ENCODE results near the gene PTPRT.
"Not testable (repeated sequence)": the region's sequence is repeated elsewhere in the genome, so short reads cannot be mapped to it uniquely, and the experiment has no call there.

Gene PTPRT

GRCh38 chr20:42910808-42911207 lies 278.9 kb downstream of the PTPRT start:
- not testable (repeated sequence) for H3K27me3 ChIP-seq (ENCODE audit: insufficient read depth, low read length); H3K4me3 ChIP-seq (ENCODE audit: low read length); H3K9me3 ChIP-seq (ENCODE audit: insufficient read depth, low read depth, low read length); H3K9ac ChIP-seq (ENCODE audit: low read depth, low read length); H3K4me1 ChIP-seq (ENCODE audit: insufficient read depth, low read length); H3K36me3 ChIP-seq (ENCODE audit: insufficient read depth, low read length); H3K27ac ChIP-seq (ENCODE audit: low read depth, low read length)
- WGBS, result 69% methylated on average over 2 of the region's 2 CpGs

GRCh38 chr20:42907730-42908129 lies 282.0 kb downstream of the PTPRT start:
- Histone ChIP-seq H3K27ac (ENCODE audit: low read depth, low read length) (no peak overlapping the region), H3K4me1 (ENCODE audit: insufficient read depth, low read length) (no peaks in the 10 kb centered on the region), H3K9ac (ENCODE audit: low read depth, low read length) (no peak overlapping the region), H3K4me3 (ENCODE audit: low read length) (no peak overlapping the region), H3K36me3 (ENCODE audit: insufficient read depth, low read length) (no peaks in the 10 kb centered on the region), H3K9me3 (ENCODE audit: insufficient read depth, low read depth, low read length) (no peaks in the 10 kb centered on the region), H3K27me3 (ENCODE audit: insufficient read depth, low read length) (no peaks in the 10 kb centered on the region)
- WGBS, result 88% methylated on average over 3 of the region's 3 CpGs

GRCh38 chr20:42906120-42906519 lies 283.6 kb downstream of the PTPRT start:
- Histone ChIP-seq H3K4me1 (ENCODE audit: insufficient read depth, low read length) (no peaks in the 10 kb centered on the region), H3K9me3 (ENCODE audit: insufficient read depth, low read depth, low read length) (no peaks in the 10 kb centered on the region), H3K27me3 (ENCODE audit: insufficient read depth, low read length) (no peaks in the 10 kb centered on the region), H3K9ac (ENCODE audit: low read depth, low read length) (no peak overlapping the region), H3K27ac (ENCODE audit: low read depth, low read length) (no peak overlapping the region), H3K4me3 (ENCODE audit: low read length) (no peak overlapping the region), H3K36me3 (ENCODE audit: insufficient read depth, low read length) (no peaks in the 10 kb centered on the region)
- 93% methylated on average over 10 of the region's 10 CpGs for WGBS

GRCh38 chr20:42902509-42902908 lies 287.2 kb downstream of the PTPRT start:
- no peak overlapping the region for H3K4me3 ChIP-seq (ENCODE audit: low read length)
- H3K27ac ChIP-seq (ENCODE audit: low read depth, low read length), result no peak overlapping the region
- H3K27me3 ChIP-seq (ENCODE audit: insufficient read depth, low read length), result no peaks in the 10 kb centered on the region
- no peak overlapping the region for H3K9ac ChIP-seq (ENCODE audit: low read depth, low read length)
- WGBS, result 92% methylated on average over 3 of the region's 3 CpGs
- H3K4me1 ChIP-seq (ENCODE audit: insufficient read depth, low read length), result no peaks in the 10 kb centered on the region
- no peaks in the 10 kb centered on the region for H3K36me3 ChIP-seq (ENCODE audit: insufficient read depth, low read length)
- no peaks in the 10 kb centered on the region for H3K9me3 ChIP-seq (ENCODE audit: insufficient read depth, low read depth, low read length)

GRCh38 chr20:42901689-42902440 lies 287.8 kb downstream of the PTPRT start:
- 97% methylated on average over 1 of the region's 2 CpGs for WGBS
- no peak overlapping the region for H3K27ac ChIP-seq (ENCODE audit: low read depth, low read length)
- no peak overlapping the region for H3K9ac ChIP-seq (ENCODE audit: low read depth, low read length)
- no peak overlapping the region for H3K4me3 ChIP-seq (ENCODE audit: low read length)
- no peaks in the 10 kb centered on the region for H3K4me1 ChIP-seq (ENCODE audit: insufficient read depth, low read length)
- H3K27me3 ChIP-seq (ENCODE audit: insufficient read depth, low read length), result no peaks in the 10 kb centered on the region
- H3K36me3 ChIP-seq (ENCODE audit: insufficient read depth, low read length), result no peaks in the 10 kb centered on the region
- H3K9me3 ChIP-seq (ENCODE audit: insufficient read depth, low read depth, low read length), result no peaks in the 10 kb centered on the region

- H3K4me3 ChIP-seq (ENCODE audit: low read length); H3K27me3 ChIP-seq (ENCODE audit: insufficient read depth, low read length); H3K9me3 ChIP-seq (ENCODE audit: insufficient read depth, low read depth, low read length); H3K36me3 ChIP-seq (ENCODE audit: insufficient read depth, low read length); H3K9ac ChIP-seq (ENCODE audit: low read depth, low read length); H3K27ac ChIP-seq (ENCODE audit: low read depth, low read length); H3K4me1 ChIP-seq (ENCODE audit: insufficient read depth, low read length): not testable (repeated sequence)
- WGBS, result 78% methylated on average over 5 of the region's 5 CpGs
Measured at GRCh38 chr20:42900764-42901163, 288.9 kb downstream of the PTPRT start.

GRCh38 chr20:42895020-42895419 lies 294.7 kb downstream of the PTPRT start:
- Histone ChIP-seq H3K4me1 (ENCODE audit: insufficient read depth, low read length) (no peaks in the 10 kb centered on the region), H3K27me3 (ENCODE audit: insufficient read depth, low read length) (no peaks in the 10 kb centered on the region), H3K9ac (ENCODE audit: low read depth, low read length) (no peak overlapping the region), H3K9me3 (ENCODE audit: insufficient read depth, low read depth, low read length) (no peaks in the 10 kb centered on the region), H3K36me3 (ENCODE audit: insufficient read depth, low read length) (no peaks in the 10 kb centered on the region), H3K27ac (ENCODE audit: low read depth, low read length) (no peak overlapping the region), H3K4me3 (ENCODE audit: low read length) (no peak overlapping the region)
- 98% methylated on average over 1 of the region's 1 CpG for WGBS

GRCh38 chr20:42894483-42894882 lies 295.2 kb downstream of the PTPRT start:
- no peak overlapping the region for H3K9ac ChIP-seq (ENCODE audit: low read depth, low read length)
- no peaks in the 10 kb centered on the region for H3K4me1 ChIP-seq (ENCODE audit: insufficient read depth, low read length)

GRCh38 chr20:42889517-42889916 lies 300.2 kb downstream of the PTPRT start:
- no peaks in the 10 kb centered on the region for H3K4me1 ChIP-seq (ENCODE audit: insufficient read depth, low read length)
- H3K27ac ChIP-seq (ENCODE audit: low read depth, low read length), result no peak overlapping the region
- H3K9me3 ChIP-seq (ENCODE audit: insufficient read depth, low read depth, low read length), result no peaks in the 10 kb centered on the region
- WGBS, result 83% methylated on average over 3 of the region's 3 CpGs
- H3K9ac ChIP-seq (ENCODE audit: low read depth, low read length), result no peak overlapping the region
- no peaks in the 10 kb centered on the region for H3K36me3 ChIP-seq (ENCODE audit: insufficient read depth, low read length)
- H3K27me3 ChIP-seq (ENCODE audit: insufficient read depth, low read length), result no peaks in the 10 kb centered on the region
- no peak overlapping the region for H3K4me3 ChIP-seq (ENCODE audit: low read length)

More at GRCh38 chr20:42894483-42894882, 295.2 kb downstream of the PTPRT start:
- H3K36me3 ChIP-seq (ENCODE audit: insufficient read depth, low read length), result no peaks in the 10 kb centered on the region
- H3K9me3 ChIP-seq (ENCODE audit: insufficient read depth, low read depth, low read length), result no peaks in the 10 kb centered on the region
- WGBS, result 77% methylated on average over 3 of the region's 3 CpGs
- no peak overlapping the region for H3K27ac ChIP-seq (ENCODE audit: low read depth, low read length)
- H3K4me3 ChIP-seq (ENCODE audit: low read length), result no peak overlapping the region
- no peaks in the 10 kb centered on the region for H3K27me3 ChIP-seq (ENCODE audit: insufficient read depth, low read length)

GRCh38 chr20:42887281-42887680 lies 302.4 kb downstream of the PTPRT start:
- Histone ChIP-seq H3K4me3 (ENCODE audit: low read length) (no peak overlapping the region), H3K27ac (ENCODE audit: low read depth, low read length) (no peak overlapping the region), H3K36me3 (ENCODE audit: insufficient read depth, low read length) (no peaks in the 10 kb centered on the region), H3K27me3 (ENCODE audit: insufficient read depth, low read length) (no peaks in the 10 kb centered on the region), H3K9ac (ENCODE audit: low read depth, low read length) (no peak overlapping the region), H3K9me3 (ENCODE audit: insufficient read depth, low read depth, low read length) (no peaks in the 10 kb centered on the region), H3K4me1 (ENCODE audit: insufficient read depth, low read length) (no peaks in the 10 kb centered on the region)
- 86% methylated on average over 3 of the region's 3 CpGs for WGBS

GRCh38 chr20:42886801-42887200 lies 302.9 kb downstream of the PTPRT start:
- no peak overlapping the region for H3K27ac ChIP-seq (ENCODE audit: low read depth, low read length)
- 80% methylated on average over 2 of the region's 2 CpGs for WGBS
- H3K4me3 ChIP-seq (ENCODE audit: low read length), result no peak overlapping the region

GRCh38 chr20:42886046-42886445 lies 303.7 kb downstream of the PTPRT start:
- H3K27me3 ChIP-seq (ENCODE audit: insufficient read depth, low read length), result no peaks in the 10 kb centered on the region
- H3K9ac ChIP-seq (ENCODE audit: low read depth, low read length), result no peak overlapping the region
- H3K4me1 ChIP-seq (ENCODE audit: insufficient read depth, low read length), result no peaks in the 10 kb centered on the region
- H3K27ac ChIP-seq (ENCODE audit: low read depth, low read length), result no peak overlapping the region
- no peak overlapping the region for H3K4me3 ChIP-seq (ENCODE audit: low read length)
- no peaks in the 10 kb centered on the region for H3K9me3 ChIP-seq (ENCODE audit: insufficient read depth, low read depth, low read length)
- H3K36me3 ChIP-seq (ENCODE audit: insufficient read depth, low read length), result no peaks in the 10 kb centered on the region
- 92% methylated on average over 6 of the region's 6 CpGs for WGBS

More at GRCh38 chr20:42886801-42887200, 302.9 kb downstream of the PTPRT start:
- Histone ChIP-seq H3K4me1 (ENCODE audit: insufficient read depth, low read length) (no peaks in the 10 kb centered on the region), H3K27me3 (ENCODE audit: insufficient read depth, low read length) (no peaks in the 10 kb centered on the region), H3K9ac (ENCODE audit: low read depth, low read length) (no peak overlapping the region), H3K9me3 (ENCODE audit: insufficient read depth, low read depth, low read length) (no peaks in the 10 kb centered on the region), H3K36me3 (ENCODE audit: insufficient read depth, low read length) (no peaks in the 10 kb centered on the region)

All from HUES64 (cell line).